Adrenal gland (tissue), 12 donors: ENCODE results near the gene SCFD2. TPM values are rescaled to one million over a fixed set of nuclear protein-coding genes. Genes with fewer than 3 reads are reported as not detected.

Experiments used
- DNase-seq, 7 donors: peaks; one replicate each; pipeline ENCODE4 v3.0.0-alpha.2; 2019 to 2020
- H3K27ac ChIP-seq, 5 donors: fragments of 200-600 bp; sonication (generic) in 4 of 5; 1 replicate in 3 of 5; 2 replicates in 2 of 5; pipeline versions ENCODE4 v1.5.1 to v1.8.0; 2016 to 2020; ENCODE audit warnings: mild to moderate bottlenecking in 1 of 5
- H3K27me3 ChIP-seq: fragments of 200-600 bp; 2 replicates; pipeline ENCODE4 v1.8.0; 2021
- H3K36me3 ChIP-seq, 2 donors: fragments of 200-600 bp; replicated peaks in 1 of 2; 1 replicate in 1 of 2; 2 replicates in 1 of 2; pipeline versions ENCODE4 v1.5.1 to v1.8.0; 2018 to 2022
- H3K4me1 ChIP-seq, 2 donors: fragments of 200-600 bp; replicated peaks in 1 of 2; 1 replicate in 1 of 2; 2 replicates in 1 of 2; pipeline versions ENCODE4 v1.5.1 to v1.8.0; 2018 to 2021
- H3K4me3 ChIP-seq, 4 donors: fragments of 200-600 bp; sonication (generic) in 3 of 4; one replicate each; pipeline ENCODE4 v1.5.1; 2016 to 2018
- H3K9me3 ChIP-seq, 3 donors: fragments of 200-600 bp; sonication (generic) in 1 of 3; replicated peaks in 1 of 3; 1 replicate in 2 of 3; 2 replicates in 1 of 3; pipeline versions ENCODE4 v1.5.1 to v1.8.0; 2016 to 2021
- CTCF ChIP-seq, 6 experiments: fragments of 450-650 bp in 4 of 6; fragments of 200-600 bp in 2 of 6; sonication (generic) in 1 of 6; IDR thresholded peaks; 1 replicate in 5 of 6; 2 replicates in 1 of 6; pipeline versions ENCODE4 v1.5.1 to v1.8.0; 2016 to 2021; ENCODE audit warnings: antibody characterized with exemption in 6 of 6, mild to moderate bottlenecking in 2 of 6, moderate library complexity in 1 of 6
- POLR2A ChIP-seq, 2 donors: fragments of 450-650 bp; IDR thresholded peaks; one replicate each; pipeline ENCODE4 v1.6.1; 2017; ENCODE audit warnings: antibody characterized with exemption in 2 of 2, mild to moderate bottlenecking in 2 of 2, moderate library complexity in 1 of 2
- WGBS, 4 donors: extraction: QIAGEN DNeasy Blood & Tissue Kit in 2 of 4; methylation state at CpG; one replicate each; pipeline versions ENCODE4 v1.1.5 to v1.1.7; 2013 to 2017; 5-methylcytosine and 5-hydroxymethylcytosine counted together
- intact Hi-C, 2 donors: fragments of 100-400 bp; cut with DNase I; formaldehyde crosslinking; loops; one replicate each; pipeline versions ENCODE4 v1.14.1 to v1.15.0; 2022 to 2023
- polyA plus RNA-seq, 3 donors: library from polyadenylated mRNA; stranded (reverse); fragments of 200-250 nt in 2 of 3; fragments of 350-450 nt in 1 of 3; fragmentation: Illumina TruSeq in 1 of 3; extraction: RNeasy Lipid Tissue Mini Kit (QIAGEN cat#74804) in 1 of 3; gene quantifications; one replicate each; pipeline ENCODE4 v1.2.3, GENCODE V29; 2013 to 2014
- total RNA-seq, 9 donors: library from RNA; depleted of rRNA in 4 of 9; stranded (reverse); fragments of >200 nt in 4 of 9; fragments of 120-200 nt in 1 of 9; fragmentation: NEBNext Ultra II Directional in 1 of 9; extraction: Animal tissue kit (Norgen Biotek cat#: 25700) in 1 of 9; gene quantifications; one replicate each; pipeline versions ENCODE4 v1.1.0 to v1.2.4, GENCODE V29; 2013 to 2023
- donor health status: healthy with polysubstance abuse.
- donor health status: Bipolar disorder and iron deficiency.
- donor health status: DM: yes; HTN: yes; CAD: no.
- donor health status: DM: no; HTN: no; CAD: no.
- donor health status: DM: no; HTN: no; CAD: no.
- donor health status: DM: yes; HTN: yes; CAD: no.

SCFD2 gene
- total and polyA plus RNA-seq, 12 donors: 5.2 to 34.9 (median 23.4) TPM

- WGBS, 4 donors: 71 to 83% (median 77%) methylated on average over 9 of the region's 9 CpGs
- TF ChIP-seq POLR2A (IDR thresholded peaks at IDR 0.05) (no peak), CTCF (IDR thresholded peaks at IDR 0.05) (no peak)
- Histone ChIP-seq H3K27ac (no peak overlapping the region), H3K36me3 (no peaks in the 10 kb centered on the region), H3K9me3 (no peaks in the 10 kb centered on the region), H3K27me3 (no peaks in the 10 kb centered on the region), H3K4me3 (no peak overlapping the region), H3K4me1 (peaks cover 6 to 7% of the 10 kb centered on the region in 2 donors)
- no peak for DNase-seq
- intact Hi-C loops: no loop called here
Observed at GRCh38 chr4:52957220-52957686, 408.6 kb downstream of the SCFD2 start.

DNA sequence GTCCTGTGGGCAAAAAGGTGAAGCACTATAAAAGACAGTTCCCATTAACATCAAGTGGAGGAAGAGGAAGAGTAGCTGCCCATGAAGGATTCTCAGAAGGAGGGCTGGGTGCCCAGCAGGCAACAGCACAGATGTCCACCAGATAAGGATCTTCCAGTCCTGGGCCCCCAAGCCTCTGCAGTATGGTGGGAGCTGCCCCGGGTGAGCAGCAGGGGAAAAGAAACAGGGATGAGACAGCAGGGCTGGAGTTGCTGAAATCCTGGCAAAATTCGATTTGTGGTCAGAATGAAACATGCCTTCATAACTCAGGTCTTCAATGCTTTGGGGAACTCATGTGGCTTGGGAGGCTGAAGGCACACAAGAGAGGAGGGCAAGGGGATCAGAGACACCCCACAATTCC lies 409.2 kb downstream of the SCFD2 start:
- WGBS, 4 donors: 68 to 88% (median 81%) methylated on average over 2 of the region's 2 CpGs
- no peak overlapping the region for H3K27ac ChIP-seq
- intact Hi-C loops: no loop called here

DNA sequence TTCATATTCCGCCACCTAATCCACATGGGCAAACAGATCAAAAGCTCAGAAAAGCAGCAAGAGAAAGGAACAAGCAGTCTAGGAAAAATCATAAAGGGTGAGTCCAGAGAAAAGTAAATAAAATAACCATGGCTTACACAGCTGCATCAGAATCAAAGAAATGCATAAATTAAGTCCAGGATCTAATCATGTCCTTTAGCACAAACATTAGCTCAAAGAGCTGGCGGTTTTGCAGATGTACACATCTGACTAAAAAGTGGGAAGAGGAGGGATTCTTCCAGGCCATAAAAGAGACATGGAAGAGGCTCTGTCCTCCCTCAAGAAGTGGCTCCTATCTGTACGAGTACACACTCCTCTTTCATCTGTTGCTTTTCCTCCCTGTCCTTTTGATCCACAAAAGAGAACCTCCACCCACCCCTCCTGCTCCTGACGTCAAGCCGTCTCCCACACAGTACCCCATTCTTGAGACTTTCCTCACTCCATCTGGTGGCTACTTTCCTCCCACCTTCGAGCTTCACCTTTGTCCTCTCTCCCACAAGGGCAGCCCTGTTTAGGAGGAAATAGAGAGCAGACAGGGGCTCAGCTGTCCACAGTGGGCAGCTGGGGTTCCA lies 411.2 kb downstream of the SCFD2 start:
- no peaks in the 10 kb centered on the region for H3K27me3 ChIP-seq
- no peak overlapping the region for H3K4me3 ChIP-seq
- DNase-seq: no peak
- H3K27ac ChIP-seq: no peak overlapping the region
- H3K36me3 ChIP-seq: no peaks in the 10 kb centered on the region
- H3K4me1 ChIP-seq: no peaks in the 10 kb centered on the region
- TF ChIP-seq POLR2A (IDR thresholded peaks at IDR 0.05) (no peak), CTCF (IDR thresholded peaks at IDR 0.05) (no peak)
- intact Hi-C loops: no loop called here
- H3K9me3 ChIP-seq: no peaks in the 10 kb centered on the region
- WGBS, 4 donors: 89 to 94% (median 92%) methylated on average over 6 of the region's 6 CpGs

More for the DNA sequence above, 409.2 kb downstream of the SCFD2 start:
- no peaks in the 10 kb centered on the region for H3K9me3 ChIP-seq
- DNase-seq: no peak
- H3K4me1 ChIP-seq: peaks cover under 1 to 2% of the 10 kb centered on the region in 2 donors
- no peaks in the 10 kb centered on the region for H3K36me3 ChIP-seq
- H3K27me3 ChIP-seq: no peaks in the 10 kb centered on the region
- H3K4me3 ChIP-seq: no peak overlapping the region
- no peak for TF ChIP-seq CTCF (IDR thresholded peaks at IDR 0.05)
- TF ChIP-seq POLR2A (IDR thresholded peaks at IDR 0.05): no peak

- TF ChIP-seq POLR2A (IDR thresholded peaks at IDR 0.05): no peak
- H3K27me3 ChIP-seq: no peaks in the 10 kb centered on the region
- no peak for DNase-seq
- H3K9me3 ChIP-seq: no peaks in the 10 kb centered on the region
- peaks cover 0 to 10% of the 10 kb centered on the region in 2 donors for H3K4me1 ChIP-seq
- no peaks in the 10 kb centered on the region for H3K36me3 ChIP-seq
- H3K4me3 ChIP-seq: no peak overlapping the region
- no peak overlapping the region for H3K27ac ChIP-seq
- intact Hi-C loops: no loop called here
Observed at GRCh38 chr4:52952540-52952939, 413.3 kb downstream of the SCFD2 start.

- H3K27me3 ChIP-seq: no peaks in the 10 kb centered on the region
- no peak for DNase-seq
- TF ChIP-seq CTCF (IDR thresholded peaks at IDR 0.05) (no peak), POLR2A (IDR thresholded peaks at IDR 0.05) (no peak)
- peaks cover 4 to 24% of the 10 kb centered on the region in 2 donors for H3K4me1 ChIP-seq
- intact Hi-C loops: no loop called here
- no peak overlapping the region for H3K4me3 ChIP-seq
- WGBS, 4 donors: 88 to 95% (median 92%) methylated on average over 3 of the region's 3 CpGs
- no peak overlapping the region for H3K27ac ChIP-seq
- no peaks in the 10 kb centered on the region for H3K9me3 ChIP-seq
- no peaks in the 10 kb centered on the region for H3K36me3 ChIP-seq
Observed at GRCh38 chr4:52951016-52951415, 414.8 kb downstream of the SCFD2 start.
